Fibroblast of skin of left quadriceps (primary cell): Measurements from ENCODE around the gene ATG7.
"Not testable (repeated sequence)": the region's sequence is repeated elsewhere in the genome, so short reads cannot be mapped to it uniquely, and the experiment has no call there.

Experiments used
- DNase-seq, 2 experiments: peaks; one replicate each; pipeline ENCODE4 v3.0.0-alpha.2; 2013; ENCODE audit warnings: low read depth in 2 of 2

ATG7 gene

DNA sequence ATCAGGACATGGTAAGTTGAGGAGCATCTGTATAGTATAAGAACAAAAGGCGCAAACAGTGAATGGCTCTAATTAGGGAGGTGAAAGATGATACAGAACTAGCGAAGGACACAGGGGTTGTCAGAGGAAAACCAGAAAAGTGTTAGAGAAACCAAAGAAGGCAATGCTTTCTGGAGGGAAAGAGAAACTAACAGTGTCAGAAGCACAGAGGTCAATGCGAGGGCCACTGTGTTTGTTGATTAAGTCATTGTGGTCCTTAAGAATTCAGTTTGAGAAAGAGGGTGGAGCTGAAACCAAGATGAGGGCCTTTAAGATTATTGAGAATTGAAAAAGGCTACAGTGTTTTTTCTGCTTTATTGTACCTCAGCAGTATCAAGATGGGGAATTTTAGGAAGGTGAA, 28.8 kb downstream of the ATG7 start:
- no peak for DNase-seq

- DNase-seq: no peak
Measured at GRCh38 chr3:11302444-11302843, 30.2 kb downstream of the ATG7 start.

- DNase-seq: no peak
Measured at GRCh38 chr3:11304175-11304574, 32.0 kb downstream of the ATG7 start.

DNA sequence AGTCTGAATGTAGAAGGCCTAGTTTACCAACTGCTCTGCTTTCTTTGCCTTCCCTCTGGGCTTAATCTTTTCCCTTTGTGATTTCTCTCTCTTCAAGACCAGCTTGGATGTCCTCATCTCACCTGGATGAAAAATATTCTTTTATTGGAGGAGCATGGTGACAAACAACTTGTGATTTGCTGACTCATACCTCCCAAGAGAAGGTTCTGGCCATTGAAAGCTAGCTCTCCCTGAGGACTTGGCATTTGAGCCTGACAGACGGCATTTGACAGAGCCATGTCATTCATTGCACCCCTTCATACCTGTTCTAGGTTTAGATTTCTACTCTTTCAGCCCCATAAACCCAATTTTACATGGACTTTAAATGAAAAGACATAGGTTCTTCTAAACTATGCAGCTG, 33.3 kb downstream of the ATG7 start:
- DNase-seq: no peak

GRCh38 chr3:11306817-11307589, 34.8 kb downstream of the ATG7 start:
- no peak for DNase-seq

DNA sequence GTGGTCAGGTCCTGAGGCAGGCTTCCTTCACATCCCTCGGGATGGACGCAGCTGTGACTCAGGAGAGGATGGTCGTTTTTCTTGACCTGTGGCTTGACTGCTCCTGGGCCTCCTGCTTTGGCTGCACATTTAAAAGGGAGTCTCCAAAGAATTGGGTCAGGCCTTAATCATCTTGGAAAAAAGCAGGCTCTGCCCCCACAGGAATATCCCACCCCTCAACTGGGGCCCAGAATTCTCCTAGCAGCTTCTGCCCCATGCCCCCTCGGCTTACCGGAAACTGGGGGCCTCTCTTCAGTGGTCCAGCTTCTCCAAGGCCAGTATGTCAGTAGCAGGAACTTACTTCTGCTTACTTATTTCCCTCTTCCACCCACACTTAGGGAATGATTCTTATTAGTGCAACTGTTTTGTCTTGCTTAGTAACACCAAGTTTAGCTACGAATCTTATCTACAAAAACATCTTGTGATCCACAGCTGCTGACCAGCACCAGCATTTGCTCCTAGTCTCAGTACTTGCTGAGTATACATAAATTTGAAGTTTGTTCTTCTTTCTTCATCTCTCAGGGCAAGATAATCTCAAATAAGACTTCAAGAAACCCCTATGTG, 35.7 kb downstream of the ATG7 start:
- no peak for DNase-seq

DNA sequence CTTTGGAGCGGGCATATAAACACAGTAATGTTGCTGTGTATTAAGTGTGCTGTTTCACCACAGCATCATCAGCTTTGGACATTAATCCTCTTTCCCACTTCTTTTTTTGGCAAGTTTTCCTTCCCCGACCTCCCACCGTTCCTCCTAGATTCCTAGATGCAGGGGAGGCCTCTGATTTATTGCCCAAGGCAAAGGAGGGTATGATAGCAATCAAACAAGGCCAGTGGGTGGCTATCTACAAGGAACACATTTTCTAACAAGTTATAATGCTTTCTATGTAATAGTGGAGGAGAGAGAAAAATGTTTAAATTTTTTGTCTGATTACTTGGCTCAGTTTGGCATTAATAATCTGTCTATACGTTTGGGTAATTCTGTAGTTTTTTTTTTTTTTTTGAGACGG, 38.1 kb downstream of the ATG7 start:
- DNase-seq: no peak

- peak; percentile 46 to 51 for DNase-seq
Measured at GRCh38 chr3:11312166-11312565, 40.0 kb downstream of the ATG7 start.

GRCh38 chr3:11317300-11317699, 45.1 kb downstream of the ATG7 start:
- no peak for DNase-seq

DNA sequence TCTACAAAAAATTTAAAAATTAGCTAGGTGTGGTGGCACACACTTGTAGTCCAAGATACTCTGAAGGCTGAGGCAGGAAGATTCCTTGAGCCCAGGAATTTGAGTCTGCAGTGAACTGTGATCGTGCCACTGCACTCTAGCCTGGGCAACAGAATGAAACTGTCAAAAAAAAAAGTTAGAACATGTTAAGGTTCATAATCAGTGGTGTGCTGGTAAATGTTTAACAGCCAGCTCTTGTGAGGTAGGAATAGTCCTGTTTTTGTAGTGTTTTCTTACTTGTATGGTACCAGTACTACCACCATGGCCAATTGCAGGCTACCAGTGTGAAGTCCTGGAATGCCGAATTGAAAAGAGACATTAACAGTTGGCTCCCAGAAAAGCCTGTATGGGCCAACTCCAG, 50.7 kb downstream of the ATG7 start:
- DNase-seq: no peak

GRCh38 chr3:11323813-11324212, 51.6 kb downstream of the ATG7 start:
- DNase-seq: no peak

GRCh38 chr3:11327619-11328018, 55.4 kb downstream of the ATG7 start:
- DNase-seq: no peak

- no peak for DNase-seq
Measured at GRCh38 chr3:11328196-11328945, 56.2 kb downstream of the ATG7 start.

- DNase-seq: no peak
Measured at GRCh38 chr3:11329777-11330176, 57.6 kb downstream of the ATG7 start.

- DNase-seq: peak; percentile 8 to 13
Measured at GRCh38 chr3:11331101-11331500, 58.9 kb downstream of the ATG7 start.

DNA sequence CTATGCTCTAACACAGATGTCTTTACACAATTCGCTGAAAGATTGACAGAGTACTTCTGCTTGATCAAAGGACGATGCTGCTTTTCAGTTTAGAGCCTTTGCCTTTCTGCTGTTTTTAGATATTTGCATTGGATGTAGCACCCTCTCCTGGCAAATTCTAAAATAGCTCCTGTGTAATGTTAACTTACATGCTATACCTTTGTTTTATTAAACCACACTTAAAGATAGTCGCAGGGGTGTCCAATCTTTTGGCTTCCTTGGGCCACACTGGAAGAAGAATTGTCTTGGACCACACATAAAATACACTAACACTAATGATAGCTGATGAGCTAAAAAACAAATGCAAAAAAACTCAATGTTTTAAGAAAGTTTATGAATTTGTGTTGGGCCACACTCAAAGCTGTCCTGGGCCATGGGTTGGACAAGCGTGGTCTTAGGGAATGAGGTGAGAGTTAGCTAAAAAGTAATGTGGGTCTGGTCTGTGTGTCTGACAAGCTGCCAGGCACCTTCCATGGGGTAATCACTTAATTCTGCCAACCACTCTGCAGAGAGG, 62.9 kb downstream of the ATG7 start:
- DNase-seq: peak; percentile 59 to 66

DNA sequence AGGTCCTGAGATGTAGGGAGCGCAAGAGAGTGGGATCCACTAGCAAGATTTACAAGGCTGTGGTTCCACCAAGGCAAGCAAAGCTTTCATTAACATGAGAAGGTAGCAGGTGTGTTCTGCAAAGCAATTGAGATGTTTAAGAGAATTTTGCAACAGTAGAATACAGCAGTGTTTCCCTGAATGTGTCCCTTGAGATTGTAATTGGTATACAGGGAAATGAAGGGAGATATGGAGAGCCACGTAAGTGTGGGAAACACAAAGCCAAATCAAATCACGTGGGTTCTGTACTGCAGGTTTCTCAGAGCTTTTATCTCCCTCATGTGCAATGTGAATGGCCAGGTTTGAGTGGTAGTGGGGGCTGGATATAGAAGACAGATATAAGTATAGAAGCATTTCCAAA, 67.3 kb downstream of the ATG7 start:
- no peak for DNase-seq

DNA sequence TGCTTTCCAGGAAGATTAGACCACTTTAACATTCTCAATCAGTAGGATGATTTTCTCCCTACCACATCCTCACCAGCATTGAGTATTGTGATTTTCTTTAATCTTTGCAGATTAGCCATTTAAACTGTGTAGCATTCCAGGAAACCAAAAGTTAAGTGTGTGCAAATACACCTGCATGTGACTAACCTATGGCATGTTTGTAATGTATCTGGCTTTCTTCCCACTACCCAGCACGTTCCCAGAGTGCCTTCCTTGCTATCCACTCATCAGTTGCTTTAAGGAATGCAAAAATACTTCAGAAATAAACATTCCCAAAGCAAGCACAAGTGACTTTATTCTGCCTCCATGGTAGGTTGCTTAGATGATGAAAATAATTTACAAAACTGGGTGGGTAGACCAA, 74.2 kb downstream of the ATG7 start:
- no peak for DNase-seq

GRCh38 chr3:11348877-11349276, 76.7 kb downstream of the ATG7 start:
- DNase-seq: not testable (repeated sequence)

GRCh38 chr3:11349446-11349845, 77.2 kb downstream of the ATG7 start:
- no peak for DNase-seq

- no peak for DNase-seq
Measured at GRCh38 chr3:11350374-11350773, 78.2 kb downstream of the ATG7 start.

GRCh38 chr3:11351451-11351850, 79.3 kb downstream of the ATG7 start:
- no peak for DNase-seq

GRCh38 chr3:11356269-11356668, 84.1 kb downstream of the ATG7 start:
- DNase-seq: no peak
